GM10266 (cell line): ENCODE results near the gene CAMTA1.
"Not testable (repeated sequence)": the region's sequence is repeated elsewhere in the genome, so short reads cannot be mapped to it uniquely, and the experiment has no call there.

Source experiments
- DNase-seq: peaks from one replicate; pipeline ENCODE4 v3.0.0; 2012; ENCODE audit errors: extremely low spot score
- TF ChIP-seq, protein P1 (sequence below): IDR thresholded peaks from 2 replicates; pipeline ENCODE4 v1.5.1; 2012; ENCODE audit warnings: mild to moderate bottlenecking, low read depth; ENCODE audit not compliant: control insufficient read depth, insufficient read depth; ENCODE audit errors: missing control alignments

CAMTA1 gene, protein sequence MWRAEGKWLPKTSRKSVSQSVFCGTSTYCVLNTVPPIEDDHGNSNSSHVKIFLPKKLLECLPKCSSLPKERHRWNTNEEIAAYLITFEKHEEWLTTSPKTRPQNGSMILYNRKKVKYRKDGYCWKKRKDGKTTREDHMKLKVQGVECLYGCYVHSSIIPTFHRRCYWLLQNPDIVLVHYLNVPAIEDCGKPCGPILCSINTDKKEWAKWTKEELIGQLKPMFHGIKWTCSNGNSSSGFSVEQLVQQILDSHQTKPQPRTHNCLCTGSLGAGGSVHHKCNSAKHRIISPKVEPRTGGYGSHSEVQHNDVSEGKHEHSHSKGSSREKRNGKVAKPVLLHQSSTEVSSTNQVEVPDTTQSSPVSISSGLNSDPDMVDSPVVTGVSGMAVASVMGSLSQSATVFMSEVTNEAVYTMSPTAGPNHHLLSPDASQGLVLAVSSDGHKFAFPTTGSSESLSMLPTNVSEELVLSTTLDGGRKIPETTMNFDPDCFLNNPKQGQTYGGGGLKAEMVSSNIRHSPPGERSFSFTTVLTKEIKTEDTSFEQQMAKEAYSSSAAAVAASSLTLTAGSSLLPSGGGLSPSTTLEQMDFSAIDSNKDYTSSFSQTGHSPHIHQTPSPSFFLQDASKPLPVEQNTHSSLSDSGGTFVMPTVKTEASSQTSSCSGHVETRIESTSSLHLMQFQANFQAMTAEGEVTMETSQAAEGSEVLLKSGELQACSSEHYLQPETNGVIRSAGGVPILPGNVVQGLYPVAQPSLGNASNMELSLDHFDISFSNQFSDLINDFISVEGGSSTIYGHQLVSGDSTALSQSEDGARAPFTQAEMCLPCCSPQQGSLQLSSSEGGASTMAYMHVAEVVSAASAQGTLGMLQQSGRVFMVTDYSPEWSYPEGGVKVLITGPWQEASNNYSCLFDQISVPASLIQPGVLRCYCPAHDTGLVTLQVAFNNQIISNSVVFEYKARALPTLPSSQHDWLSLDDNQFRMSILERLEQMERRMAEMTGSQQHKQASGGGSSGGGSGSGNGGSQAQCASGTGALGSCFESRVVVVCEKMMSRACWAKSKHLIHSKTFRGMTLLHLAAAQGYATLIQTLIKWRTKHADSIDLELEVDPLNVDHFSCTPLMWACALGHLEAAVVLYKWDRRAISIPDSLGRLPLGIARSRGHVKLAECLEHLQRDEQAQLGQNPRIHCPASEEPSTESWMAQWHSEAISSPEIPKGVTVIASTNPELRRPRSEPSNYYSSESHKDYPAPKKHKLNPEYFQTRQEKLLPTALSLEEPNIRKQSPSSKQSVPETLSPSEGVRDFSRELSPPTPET (N-terminal part only)

DNA sequence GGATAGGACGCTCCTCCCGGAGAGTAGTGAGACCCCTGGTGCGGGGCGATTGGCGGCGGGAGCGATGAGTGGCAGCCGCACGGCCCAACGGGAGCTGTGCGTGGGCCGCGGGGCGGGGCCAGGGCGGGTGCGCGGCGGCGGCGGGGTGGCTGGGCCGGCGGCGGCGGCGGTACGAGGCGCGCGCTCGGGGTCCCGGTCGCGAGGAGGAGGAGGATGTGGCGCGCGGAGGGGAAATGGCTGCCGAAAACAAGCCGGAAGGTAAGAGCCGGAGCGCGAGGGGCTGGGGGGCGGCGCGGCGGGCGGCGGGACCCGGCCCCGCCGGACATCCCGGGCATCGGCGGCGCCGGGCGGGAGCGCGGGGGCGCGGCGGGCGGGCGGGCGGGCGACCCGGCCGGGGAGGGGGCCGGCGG, at the start of gene CAMTA1:
TSS of gene CAMTA1 (plus strand) at position 137 of the 410 bp plus-strand sequence. CDS start at position 214, 77 bp downstream.
- TF ChIP-seq, protein P1, sequence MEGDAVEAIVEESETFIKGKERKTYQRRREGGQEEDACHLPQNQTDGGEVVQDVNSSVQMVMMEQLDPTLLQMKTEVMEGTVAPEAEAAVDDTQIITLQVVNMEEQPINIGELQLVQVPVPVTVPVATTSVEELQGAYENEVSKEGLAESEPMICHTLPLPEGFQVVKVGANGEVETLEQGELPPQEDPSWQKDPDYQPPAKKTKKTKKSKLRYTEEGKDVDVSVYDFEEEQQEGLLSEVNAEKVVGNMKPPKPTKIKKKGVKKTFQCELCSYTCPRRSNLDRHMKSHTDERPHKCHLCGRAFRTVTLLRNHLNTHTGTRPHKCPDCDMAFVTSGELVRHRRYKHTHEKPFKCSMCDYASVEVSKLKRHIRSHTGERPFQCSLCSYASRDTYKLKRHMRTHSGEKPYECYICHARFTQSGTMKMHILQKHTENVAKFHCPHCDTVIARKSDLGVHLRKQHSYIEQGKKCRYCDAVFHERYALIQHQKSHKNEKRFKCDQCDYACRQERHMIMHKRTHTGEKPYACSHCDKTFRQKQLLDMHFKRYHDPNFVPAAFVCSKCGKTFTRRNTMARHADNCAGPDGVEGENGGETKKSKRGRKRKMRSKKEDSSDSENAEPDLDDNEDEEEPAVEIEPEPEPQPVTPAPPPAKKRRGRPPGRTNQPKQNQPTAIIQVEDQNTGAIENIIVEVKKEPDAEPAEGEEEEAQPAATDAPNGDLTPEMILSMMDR, result no peak
- DNase-seq, result no peak

DNA sequence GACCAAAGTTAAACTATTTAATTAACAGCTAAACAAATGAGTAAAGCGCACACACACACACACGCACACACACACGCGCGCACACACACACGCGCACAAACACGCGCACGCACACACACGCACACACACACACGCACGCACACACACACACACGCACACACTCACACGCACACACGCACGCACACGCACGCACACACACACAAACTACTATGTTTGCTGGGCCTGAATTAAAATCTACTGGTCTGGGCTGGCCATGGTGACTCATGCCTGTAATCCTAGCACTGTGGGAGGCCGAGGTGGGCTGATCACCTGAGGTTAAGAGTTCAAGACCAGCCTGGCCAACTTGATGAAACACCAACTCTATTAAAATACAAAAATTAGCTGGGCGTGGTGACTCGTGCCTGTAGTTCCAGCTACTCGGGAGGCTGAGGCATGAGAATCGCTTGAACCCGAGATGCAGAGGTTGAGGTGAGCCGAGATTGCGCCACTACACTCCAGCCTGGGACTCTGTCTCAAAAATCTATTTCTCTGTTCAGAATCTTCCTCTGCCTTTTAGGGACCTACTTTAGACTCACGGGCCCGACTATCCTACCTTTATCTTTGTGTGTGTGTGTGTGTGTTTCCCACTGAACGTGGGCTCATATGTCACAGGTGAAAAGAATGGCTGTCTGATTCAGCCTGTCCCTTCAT, 46.1 kb upstream of the CAMTA1 start:
- no peak for DNase-seq
- TF ChIP-seq, protein P1, result no peak

DNA sequence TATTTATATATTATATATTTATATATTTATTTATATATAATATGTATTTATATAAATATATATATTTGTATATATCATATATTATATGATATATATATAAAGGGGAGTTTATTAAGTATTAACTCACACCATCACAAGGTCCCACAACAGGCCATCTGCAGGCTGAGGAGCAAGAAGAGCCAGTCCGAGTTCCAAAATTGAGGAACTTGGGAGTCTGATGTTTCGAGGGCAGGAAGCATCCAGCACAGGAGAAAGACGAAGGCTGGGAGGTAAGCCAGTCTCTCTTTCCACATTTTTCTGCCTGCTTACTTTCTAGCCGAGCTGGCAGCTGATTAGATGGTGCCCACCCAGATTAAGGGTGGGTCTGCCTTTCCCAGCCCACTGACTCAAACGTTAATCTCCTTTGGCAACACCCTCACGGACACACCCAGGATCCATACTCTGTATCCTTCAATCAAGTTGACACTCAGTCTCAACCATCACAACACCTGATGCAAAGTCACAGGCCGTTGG, 42.5 kb upstream of the CAMTA1 start:
- DNase-seq, result not testable (repeated sequence)

DNA sequence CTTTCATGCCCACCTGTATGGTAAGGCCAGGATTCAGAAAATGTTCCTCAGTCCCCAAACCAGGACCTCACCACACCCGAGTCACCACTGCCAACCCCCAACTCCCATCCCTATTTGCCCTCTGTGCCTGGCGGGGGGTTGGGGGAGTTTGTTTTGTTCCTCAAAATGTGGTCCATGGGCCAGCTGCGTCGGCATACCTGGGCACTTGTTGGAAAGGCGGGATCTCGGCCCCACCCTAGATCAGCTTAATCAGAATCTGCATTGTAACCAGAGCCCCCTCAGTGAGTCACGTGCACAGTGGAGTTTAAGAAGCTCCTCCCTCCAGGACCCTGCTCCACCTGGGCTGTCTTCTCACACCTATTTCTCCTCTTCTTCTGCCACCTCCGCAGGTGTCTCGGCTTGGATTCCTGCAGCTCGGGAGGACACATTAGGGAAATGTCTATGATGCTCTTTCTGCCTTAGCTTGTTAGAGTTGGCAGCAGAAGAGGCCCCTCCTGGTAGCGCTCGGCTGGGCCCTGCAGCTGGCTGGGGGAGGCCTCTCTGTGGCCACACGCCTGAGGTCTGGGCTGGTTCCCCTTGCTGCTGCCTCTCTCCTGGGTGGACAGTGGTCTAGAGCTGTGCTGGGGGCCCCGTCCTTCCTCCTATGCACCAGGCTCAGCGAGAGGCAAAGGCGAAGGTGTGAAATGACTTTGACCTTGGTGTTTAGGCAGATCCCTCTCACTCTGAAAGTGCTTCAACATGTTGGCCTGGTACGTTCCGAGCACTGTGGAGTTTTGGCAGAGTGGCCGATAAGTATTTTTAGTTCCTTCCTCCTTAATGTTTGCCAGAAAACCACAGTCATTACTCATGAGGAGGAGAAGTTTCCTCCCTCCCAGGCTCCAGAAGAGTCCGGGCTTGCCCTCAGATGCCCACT, 41.8 kb upstream of the CAMTA1 start:
- DNase-seq, result peak; percentile 28

DNA sequence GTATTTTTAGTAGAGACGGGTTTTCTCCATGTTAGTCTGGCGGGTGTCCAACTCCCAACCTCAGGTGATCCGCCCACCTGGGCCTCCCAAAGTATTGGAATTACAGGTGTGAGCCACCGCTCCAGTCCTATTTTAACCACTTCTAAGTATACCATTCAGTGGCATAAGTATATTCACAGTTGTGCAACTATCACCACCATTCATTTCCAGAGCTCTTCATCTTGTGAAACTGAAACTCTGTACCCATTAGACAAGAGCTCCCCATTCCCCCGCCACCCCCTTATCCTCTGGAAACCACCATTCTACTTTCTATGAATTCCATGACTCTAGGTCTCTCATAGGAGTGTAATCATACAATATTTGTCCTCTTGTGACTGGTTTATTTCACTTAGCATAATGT, 40.2 kb upstream of the CAMTA1 start:
- TF ChIP-seq, protein P1, result no peak

More for the DNA sequence above, 41.8 kb upstream of the CAMTA1 start:
- TF ChIP-seq, protein P1, result no peak

DNA sequence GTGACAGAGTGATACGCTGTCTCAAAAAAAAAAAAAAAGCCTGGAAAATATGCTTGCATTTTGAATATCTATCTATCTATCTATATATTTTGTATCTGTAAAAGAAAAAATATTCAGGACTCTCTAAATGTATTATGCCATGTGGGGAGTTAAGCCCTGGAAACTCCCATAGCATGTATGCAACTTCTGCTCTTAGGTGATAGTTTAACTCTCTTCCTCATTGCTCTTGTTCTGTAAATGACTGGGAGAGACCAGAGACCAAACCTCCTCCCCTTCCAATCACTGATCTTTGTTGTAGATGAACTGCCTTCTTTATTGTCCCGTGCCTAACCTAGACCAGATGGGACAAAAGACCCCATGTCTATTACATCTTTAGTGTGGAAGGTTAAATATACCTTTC, 37.6 kb upstream of the CAMTA1 start:
- no peak for DNase-seq
- TF ChIP-seq, protein P1, result no peak

More for the DNA sequence above, 40.2 kb upstream of the CAMTA1 start:
- no peak for DNase-seq
